Measurements from ENCODE around the gene TMIE.
"Not testable (repeated sequence)": the region's sequence is repeated elsewhere in the genome, so short reads cannot be mapped to it uniquely, and the experiment has no call there.

Gene TMIE

GRCh38 chr3:46694520-46694919 lies 6.7 kb upstream of the TMIE start:
- Histone ChIP-seq H3K9me3 (ENCODE audit: control insufficient read depth, low read depth, low read length) (no peaks in the 10 kb centered on the region), H3K36me3 (ENCODE audit: control insufficient read depth, low read depth, low read length) (no peaks in the 10 kb centered on the region), H3K4me3 (ENCODE audit: low read length) (no peak overlapping the region), H3K9ac (ENCODE audit: low read length) (no peak overlapping the region), H3K27me3 (ENCODE audit: control insufficient read depth, insufficient read depth, low read length) (peaks cover 21% of the 10 kb centered on the region), H3K4me1 (ENCODE audit: control insufficient read depth, low read depth, low read length) (peaks cover 9% of the 10 kb centered on the region), H3K27ac (ENCODE audit: low read length) (no peak overlapping the region)

DNA sequence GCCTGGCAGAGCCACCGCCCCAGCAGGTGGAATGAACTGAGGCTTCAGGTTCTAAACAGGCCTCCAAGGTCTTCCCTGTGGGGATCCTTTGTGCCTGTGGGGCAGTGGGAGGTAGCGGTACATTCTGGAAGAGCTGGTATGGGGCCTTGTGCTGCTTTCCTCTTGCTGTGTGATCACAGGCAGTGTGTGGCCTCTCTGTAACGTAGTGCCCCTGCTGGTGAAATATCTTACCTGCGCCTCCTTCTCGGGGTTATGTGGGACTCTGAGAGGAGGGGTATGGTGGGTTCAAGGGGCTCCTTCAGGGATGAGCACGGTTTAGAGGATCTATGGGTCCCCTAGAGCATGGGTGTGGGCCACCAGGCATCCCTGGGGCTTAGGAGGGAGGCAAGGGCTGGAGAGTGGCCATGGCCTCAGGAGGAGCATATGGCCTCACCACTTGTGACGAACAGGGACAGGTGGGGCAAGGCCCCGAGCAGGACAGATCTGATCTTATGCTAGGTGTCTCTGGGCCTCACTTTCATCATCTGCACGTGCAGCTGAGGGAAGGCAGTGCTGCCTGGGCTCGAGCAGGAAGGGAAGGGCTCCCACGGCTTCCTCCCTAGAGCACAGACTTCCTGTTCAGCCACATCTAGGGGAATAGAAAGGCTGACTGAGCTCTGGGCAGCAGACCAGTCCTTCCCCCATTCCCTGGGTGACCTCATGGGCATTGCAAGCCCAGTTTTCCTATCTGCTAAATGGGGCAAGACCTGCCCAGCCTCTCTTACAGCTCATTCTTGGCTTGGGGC lies 5.8 kb upstream of the TMIE start:
- Histone ChIP-seq H3K4me1 (ENCODE audit: control insufficient read depth, low read depth, low read length) (peaks cover 9% of the 10 kb centered on the region), H3K27me3 (ENCODE audit: control insufficient read depth, insufficient read depth, low read length) (peaks cover 21% of the 10 kb centered on the region), H3K9ac (ENCODE audit: low read length) (no peak overlapping the region), H3K4me3 (ENCODE audit: low read length) (no peak overlapping the region), H3K36me3 (ENCODE audit: control insufficient read depth, low read depth, low read length) (no peaks in the 10 kb centered on the region), H3K27ac (ENCODE audit: low read length) (no peak overlapping the region), H3K9me3 (ENCODE audit: control insufficient read depth, low read depth, low read length) (no peaks in the 10 kb centered on the region)

- Histone ChIP-seq H3K4me1 (ENCODE audit: control insufficient read depth, low read depth, low read length) (peaks cover 9% of the 10 kb centered on the region), H3K9me3 (ENCODE audit: control insufficient read depth, low read depth, low read length) (no peaks in the 10 kb centered on the region), H3K36me3 (ENCODE audit: control insufficient read depth, low read depth, low read length) (no peaks in the 10 kb centered on the region), H3K27me3 (ENCODE audit: control insufficient read depth, insufficient read depth, low read length) (peaks cover 26% of the 10 kb centered on the region), H3K27ac (ENCODE audit: low read length) (no peak overlapping the region), H3K4me3 (ENCODE audit: low read length) (no peak overlapping the region), H3K9ac (ENCODE audit: low read length) (no peak overlapping the region)
These were observed 5.0 kb upstream of the TMIE start for GRCh38 chr3:46695962-46696894.

DNA sequence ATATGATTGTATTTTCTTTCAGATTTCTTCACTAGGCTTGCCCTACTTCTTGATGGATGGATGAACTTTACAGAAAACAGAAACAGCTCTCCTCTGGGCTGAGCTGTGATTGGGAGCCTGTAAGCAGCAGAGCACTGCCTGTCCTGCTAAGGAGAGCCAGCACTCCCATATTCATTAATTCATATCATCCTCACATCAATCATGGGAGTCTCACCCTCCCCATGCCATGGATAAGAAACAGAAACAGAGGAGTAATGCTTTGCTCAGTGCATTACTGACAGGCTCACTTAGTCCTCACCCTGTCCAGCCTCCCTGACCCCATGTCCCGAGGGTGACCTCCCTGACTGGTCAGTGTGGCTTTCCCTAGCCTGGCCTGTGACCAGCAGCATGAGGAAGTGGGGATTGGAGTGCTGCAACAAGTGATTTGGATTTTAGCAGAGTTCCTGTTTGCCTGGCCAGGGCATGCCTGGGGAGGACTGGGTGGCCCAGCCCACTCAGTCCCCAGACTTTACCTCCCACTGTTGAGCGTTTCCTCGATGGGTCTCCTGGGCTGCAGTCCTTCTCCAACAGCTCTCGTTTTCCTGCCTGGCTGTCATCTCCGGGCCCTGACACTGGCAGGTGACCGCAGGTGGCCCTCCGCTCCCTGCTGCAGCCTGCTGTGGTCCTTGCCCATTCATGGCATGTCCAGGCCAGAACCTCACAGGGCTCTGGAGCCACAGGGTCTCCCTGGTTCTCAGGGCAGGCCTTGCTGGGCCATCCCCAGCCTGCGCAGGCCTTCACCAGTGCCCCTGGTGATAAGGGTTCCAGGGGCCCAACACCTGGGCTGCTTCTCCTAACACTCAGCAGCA lies 1.3 kb upstream of the TMIE start:
- H3K9me3 ChIP-seq (ENCODE audit: control insufficient read depth, low read depth, low read length) = no peaks in the 10 kb centered on the region
- H3K9ac ChIP-seq (ENCODE audit: low read length) = no peak overlapping the region
- no peak overlapping the region for H3K4me3 ChIP-seq (ENCODE audit: low read length)
- H3K36me3 ChIP-seq (ENCODE audit: control insufficient read depth, low read depth, low read length) = no peaks in the 10 kb centered on the region
- H3K4me1 ChIP-seq (ENCODE audit: control insufficient read depth, low read depth, low read length) = no peaks in the 10 kb centered on the region
- peaks cover 21% of the 10 kb centered on the region for H3K27me3 ChIP-seq (ENCODE audit: control insufficient read depth, insufficient read depth, low read length)
- no peak overlapping the region for H3K27ac ChIP-seq (ENCODE audit: low read length)

- no peaks in the 10 kb centered on the region for H3K4me1 ChIP-seq (ENCODE audit: control insufficient read depth, low read depth, low read length)
- no peak overlapping the region for H3K9ac ChIP-seq (ENCODE audit: low read length)
These were observed 420 bp upstream of the TMIE start for GRCh38 chr3:46700772-46701171.

DNA sequence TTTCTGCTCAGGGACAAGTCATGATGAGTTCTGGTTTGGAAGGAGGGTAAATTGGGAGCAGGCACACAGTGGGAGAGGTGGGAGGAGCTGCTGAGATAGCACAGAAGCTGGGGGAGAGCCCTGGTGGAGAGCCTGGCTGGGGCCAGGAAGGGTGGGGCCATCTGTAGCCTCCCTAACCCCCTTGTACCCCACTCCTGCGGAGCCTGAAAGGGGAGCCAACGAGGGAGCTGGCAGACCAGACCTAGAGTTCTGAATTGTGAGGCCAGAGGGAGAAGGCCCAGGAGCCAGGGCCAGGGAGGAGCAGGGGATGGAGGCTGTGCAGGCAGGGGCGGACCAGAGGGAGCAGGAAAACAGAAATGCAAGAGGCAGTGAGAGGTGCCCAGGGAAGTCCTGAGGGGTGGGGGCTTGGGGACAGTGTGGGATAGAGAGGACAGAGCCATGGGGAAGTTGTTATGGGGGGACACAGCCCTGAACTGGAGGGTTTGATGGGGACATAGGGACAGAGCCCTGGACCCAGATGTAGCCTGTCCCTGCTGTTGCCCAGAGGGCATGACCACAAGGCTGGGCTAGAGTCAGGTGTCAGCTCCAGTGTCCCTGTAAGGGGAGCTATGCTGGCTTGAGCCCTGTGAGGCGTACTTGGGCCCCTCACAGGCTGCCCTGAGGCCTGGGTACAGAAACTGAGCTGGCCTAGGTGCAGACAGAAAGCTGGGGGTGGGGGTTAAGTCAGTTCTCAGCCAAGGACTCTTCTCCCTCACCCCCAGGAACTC lies 1.2 kb downstream of the TMIE start:
- no peak overlapping the region for H3K9ac ChIP-seq (ENCODE audit: low read length)
- H3K27ac ChIP-seq (ENCODE audit: low read length) = no peak overlapping the region
- H3K36me3 ChIP-seq (ENCODE audit: control insufficient read depth, low read depth, low read length) = no peaks in the 10 kb centered on the region
- no peak overlapping the region for H3K4me3 ChIP-seq (ENCODE audit: low read length)
- H3K27me3 ChIP-seq (ENCODE audit: control insufficient read depth, insufficient read depth, low read length) = peaks cover 21% of the 10 kb centered on the region
- H3K9me3 ChIP-seq (ENCODE audit: control insufficient read depth, low read depth, low read length) = no peaks in the 10 kb centered on the region
- no peaks in the 10 kb centered on the region for H3K4me1 ChIP-seq (ENCODE audit: control insufficient read depth, low read depth, low read length)

More at GRCh38 chr3:46700772-46701171, 420 bp upstream of the TMIE start:
- no peak overlapping the region for H3K27ac ChIP-seq (ENCODE audit: low read length)
- H3K36me3 ChIP-seq (ENCODE audit: control insufficient read depth, low read depth, low read length) = no peaks in the 10 kb centered on the region
- no peak overlapping the region for H3K4me3 ChIP-seq (ENCODE audit: low read length)
- peaks cover 21% of the 10 kb centered on the region for H3K27me3 ChIP-seq (ENCODE audit: control insufficient read depth, insufficient read depth, low read length)
- H3K9me3 ChIP-seq (ENCODE audit: control insufficient read depth, low read depth, low read length) = no peaks in the 10 kb centered on the region

GRCh38 chr3:46703013-46703520 lies 1.9 kb downstream of the TMIE start:
- H3K27ac ChIP-seq (ENCODE audit: low read length) = no peak overlapping the region
- peaks cover 21% of the 10 kb centered on the region for H3K27me3 ChIP-seq (ENCODE audit: control insufficient read depth, insufficient read depth, low read length)
- H3K36me3 ChIP-seq (ENCODE audit: control insufficient read depth, low read depth, low read length) = no peaks in the 10 kb centered on the region

DNA sequence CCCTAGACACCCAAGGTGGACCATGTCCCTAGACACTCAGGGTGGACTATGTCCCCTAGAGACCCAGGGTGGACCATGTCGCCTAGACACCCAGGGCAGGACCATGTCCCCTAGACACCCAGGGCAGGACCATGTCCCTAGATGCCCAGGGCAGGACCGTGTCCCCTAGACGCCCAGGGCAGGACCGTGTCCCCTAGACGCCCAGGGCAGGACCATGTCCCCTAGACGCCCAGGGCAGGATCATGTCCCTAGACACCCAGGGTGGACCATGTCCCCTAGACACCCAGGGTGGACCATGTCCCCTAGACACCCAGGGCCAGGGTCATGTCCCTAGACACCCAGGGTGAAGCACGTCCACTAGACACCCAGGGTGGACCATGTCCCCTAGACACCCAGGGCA lies 3.2 kb downstream of the TMIE start:
- H3K27me3 ChIP-seq (ENCODE audit: control insufficient read depth, insufficient read depth, low read length) = peaks cover 21% of the 10 kb centered on the region
- not testable (repeated sequence) for H3K9me3 ChIP-seq (ENCODE audit: control insufficient read depth, low read depth, low read length); H3K9ac ChIP-seq (ENCODE audit: low read length); H3K27ac ChIP-seq (ENCODE audit: low read length); H3K4me1 ChIP-seq (ENCODE audit: control insufficient read depth, low read depth, low read length); H3K4me3 ChIP-seq (ENCODE audit: low read length); H3K36me3 ChIP-seq (ENCODE audit: control insufficient read depth, low read depth, low read length)

More at GRCh38 chr3:46703013-46703520, 1.9 kb downstream of the TMIE start:
- H3K9ac ChIP-seq (ENCODE audit: low read length) = no peak overlapping the region
- no peak overlapping the region for H3K4me3 ChIP-seq (ENCODE audit: low read length)
- H3K4me1 ChIP-seq (ENCODE audit: control insufficient read depth, low read depth, low read length) = no peaks in the 10 kb centered on the region
- no peaks in the 10 kb centered on the region for H3K9me3 ChIP-seq (ENCODE audit: control insufficient read depth, low read depth, low read length)

DNA sequence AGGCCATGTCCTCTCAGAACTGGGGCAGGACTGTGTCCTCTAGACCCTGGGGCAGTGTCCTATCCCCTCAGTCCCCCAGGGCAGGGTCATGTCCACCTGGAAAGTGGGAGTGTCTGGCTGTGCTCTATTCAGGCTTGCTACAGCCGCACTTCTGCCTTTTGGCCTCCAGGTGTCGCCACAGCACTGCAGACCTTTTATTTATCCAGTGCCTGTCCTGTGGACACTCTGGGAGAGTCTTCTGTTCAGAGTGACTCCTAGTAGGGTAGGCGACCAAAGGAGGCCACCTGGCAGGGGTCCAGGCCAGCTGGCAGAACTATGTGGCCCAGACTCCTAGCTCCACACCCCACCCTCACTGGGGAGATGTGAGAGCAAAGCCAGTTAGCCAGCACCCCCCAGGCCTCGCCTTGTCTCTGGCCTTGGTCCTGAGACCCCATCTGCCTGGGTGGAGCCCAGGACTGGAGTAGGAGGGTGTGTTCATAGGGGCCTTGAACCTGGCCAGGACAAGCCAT lies 3.9 kb downstream of the TMIE start:
- H3K36me3 ChIP-seq (ENCODE audit: control insufficient read depth, low read depth, low read length) = no peaks in the 10 kb centered on the region
- H3K9me3 ChIP-seq (ENCODE audit: control insufficient read depth, low read depth, low read length) = no peaks in the 10 kb centered on the region
- H3K27me3 ChIP-seq (ENCODE audit: control insufficient read depth, insufficient read depth, low read length) = peaks cover 21% of the 10 kb centered on the region
- H3K4me3 ChIP-seq (ENCODE audit: low read length) = no peak overlapping the region
- H3K27ac ChIP-seq (ENCODE audit: low read length) = no peak overlapping the region
- H3K9ac ChIP-seq (ENCODE audit: low read length) = no peak overlapping the region
- no peaks in the 10 kb centered on the region for H3K4me1 ChIP-seq (ENCODE audit: control insufficient read depth, low read depth, low read length)

DNA sequence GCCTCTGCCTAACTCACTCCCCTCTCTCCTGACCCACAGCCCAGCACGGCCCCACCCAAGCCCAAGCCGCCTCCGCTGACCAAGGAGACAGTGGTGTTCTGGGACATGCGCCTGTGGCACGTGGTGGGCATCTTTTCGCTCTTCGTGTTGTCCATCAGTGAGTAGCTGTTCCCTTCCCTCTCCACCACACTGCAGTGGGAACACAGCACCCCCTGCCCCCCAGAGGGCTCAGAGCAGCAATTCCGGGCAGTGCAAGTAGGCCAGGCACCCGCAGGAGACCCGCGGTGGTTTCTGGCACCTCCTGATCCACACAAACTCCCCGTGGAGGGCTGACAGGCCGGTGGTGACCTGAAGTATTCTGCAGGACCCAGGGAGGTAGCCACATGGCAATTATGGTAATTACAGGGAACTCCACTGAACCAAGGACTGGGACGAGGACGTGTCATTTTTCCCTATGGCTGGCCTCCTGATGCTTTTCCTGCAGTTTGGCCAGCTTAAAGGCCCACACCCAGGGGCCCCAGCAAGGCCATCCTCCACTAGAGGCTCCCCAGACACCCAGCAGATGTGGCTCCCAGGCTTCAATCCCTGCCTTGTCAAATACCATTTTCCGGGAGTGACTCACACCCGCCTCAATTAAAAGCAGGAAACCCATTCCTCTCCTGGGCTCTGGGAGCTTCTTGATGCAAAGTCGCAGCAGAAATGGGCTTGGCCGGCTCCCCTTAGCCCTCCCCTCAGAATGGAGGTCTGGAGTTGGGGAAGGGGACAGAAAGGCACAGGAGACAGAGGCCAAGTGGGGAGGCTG lies 4.8 kb downstream of the TMIE start:
- H3K9me3 ChIP-seq (ENCODE audit: control insufficient read depth, low read depth, low read length) = no peaks in the 10 kb centered on the region
- no peak overlapping the region for H3K9ac ChIP-seq (ENCODE audit: low read length)
- H3K4me3 ChIP-seq (ENCODE audit: low read length) = no peak overlapping the region
- no peaks in the 10 kb centered on the region for H3K4me1 ChIP-seq (ENCODE audit: control insufficient read depth, low read depth, low read length)
- H3K27me3 ChIP-seq (ENCODE audit: control insufficient read depth, insufficient read depth, low read length) = peaks cover 16% of the 10 kb centered on the region
- no peak overlapping the region for H3K27ac ChIP-seq (ENCODE audit: low read length)
- no peaks in the 10 kb centered on the region for H3K36me3 ChIP-seq (ENCODE audit: control insufficient read depth, low read depth, low read length)
